Endothelial cell of umbilical vein (primary cell): ENCODE results near the gene MALRD1. TPM values are rescaled to one million over a fixed set of nuclear protein-coding genes. Genes with fewer than 3 reads are reported as not detected.

Source experiments
- BruUV-seq: library from RNA; stranded (reverse); fragments of 400-500 nt; replicated peaks from 2 replicates; lab custom pipeline; 2021; lab: Mats Ljungman, UMichigan
- CTCF ChIA-PET: fragments of 300-600, 350-600 bp; sonication (Branson Sonifier 250); formaldehyde crosslinking; loops from one replicate; lab custom pipeline; 2021; ENCODE audit warnings: antibody characterized with exemption, inconsistent platforms; lab: Charles Lee
- POLR2A ChIA-PET: fragments of 300-600, 350-600 bp; sonication (Branson Sonifier 250); formaldehyde crosslinking; loops from one replicate; lab custom pipeline; 2021; ENCODE audit warnings: antibody characterized with exemption, inconsistent platforms; lab: Charles Lee
- DNase-seq: peaks from one replicate; pipeline ENCODE4 v3.0.0-alpha.2; 2011; ENCODE audit warnings: low read depth, low spot score
- FAIRE-seq: peaks from 2 replicates; lab custom pipeline; 2011; peaks lifted over from hg19 to GRCh38; lab: Jason Lieb, UNC
- H2AFZ ChIP-seq: 2 replicates; pipeline ENCODE4 v1.6.0; 2012; ENCODE audit warnings: low read depth, low read length, control low read depth, inconsistent platforms
- H3K27ac ChIP-seq: 2 replicates; pipeline ENCODE4 v1.5.1; 2011; ENCODE audit warnings: low read depth, mild to moderate bottlenecking, control low read depth, low read length, moderate library complexity; ENCODE audit not compliant: insufficient read depth
- H3K27me3 ChIP-seq, 2 experiments: 2 replicates each; pipeline versions ENCODE4 v1.6.0 to v1.6.1; 2011; ENCODE audit warnings: low read length in 2 of 2, mixed read lengths in 1 of 2; ENCODE audit not compliant: control insufficient read depth in 2 of 2, insufficient read depth in 2 of 2
- H3K36me3 ChIP-seq, 2 experiments: 2 replicates in 1 of 2; 3 replicates in 1 of 2; pipeline ENCODE4 v1.5.1; 2011; ENCODE audit warnings: low read length in 2 of 2, mild to moderate bottlenecking in 1 of 2, moderate library complexity in 1 of 2; ENCODE audit not compliant: control insufficient read depth in 2 of 2, insufficient read depth in 2 of 2; ENCODE audit errors: extremely low read depth in 1 of 2
- H3K4me1 ChIP-seq: 3 replicates; pipeline ENCODE4 v1.5.1; 2011; ENCODE audit warnings: mild to moderate bottlenecking, low read length; ENCODE audit not compliant: control insufficient read depth, insufficient read depth; ENCODE audit errors: extremely low read depth
- H3K4me2 ChIP-seq: 2 replicates; pipeline ENCODE4 v1.6.1; 2011; ENCODE audit warnings: low read length, control low read depth, mixed read lengths; ENCODE audit not compliant: insufficient read depth
- H3K4me3 ChIP-seq, 3 experiments: fragments of 200-600 bp in 1 of 3; sonication (generic), shearing (Covaris generic) in 1 of 3; replicated peaks in 1 of 3; 2 replicates each; pipeline ENCODE4 v1.5.1; 2011 to 2016; ENCODE audit warnings: control low read depth in 3 of 3, low read length in 3 of 3, mild to moderate bottlenecking in 2 of 3, inconsistent platforms in 1 of 3, low read depth in 1 of 3, moderate library complexity in 1 of 3; ENCODE audit not compliant: insufficient read depth in 1 of 3
- H3K79me2 ChIP-seq: 2 replicates; pipeline ENCODE4 v1.6.0; 2012; ENCODE audit warnings: low read length, inconsistent platforms; ENCODE audit not compliant: control insufficient read depth, insufficient read depth
- H3K9ac ChIP-seq: replicated peaks from 2 replicates; pipeline ENCODE3; 2011; ENCODE audit warnings: low read length, control low read depth; ENCODE audit not compliant: insufficient read depth; ENCODE audit errors: extremely low read depth
- H3K9me1 ChIP-seq: replicated peaks from 3 replicates; pipeline ENCODE4 v1.6.0; 2011; ENCODE audit warnings: mild to moderate bottlenecking, low read length; ENCODE audit not compliant: control insufficient read depth, insufficient read depth; ENCODE audit errors: extremely low read depth
- H3K9me3 ChIP-seq: replicated peaks from 2 replicates; pipeline ENCODE4 v1.5.1; 2012; ENCODE audit warnings: low read length, inconsistent platforms; ENCODE audit not compliant: control insufficient read depth, insufficient read depth
- H4K20me1 ChIP-seq: replicated peaks from 2 replicates; pipeline ENCODE3; 2011; ENCODE audit warnings: mild to moderate bottlenecking, low read length; ENCODE audit not compliant: control insufficient read depth, insufficient read depth; ENCODE audit errors: extremely low read depth
- EZH2 ChIP-seq: IDR thresholded peaks from 2 replicates; pipeline ENCODE4 v1.6.1; 2012; ENCODE audit warnings: borderline replicate concordance, low read depth, mild to moderate bottlenecking, moderate library complexity, low read length, inconsistent platforms; ENCODE audit not compliant: severe bottlenecking
- FOS ChIP-seq: IDR thresholded peaks from 2 replicates; pipeline ENCODE4 v1.6.1; 2011; ENCODE audit warnings: mild to moderate bottlenecking, low read length, moderate library complexity, borderline replicate concordance; ENCODE audit not compliant: insufficient read depth
- GATA2 ChIP-seq: IDR thresholded peaks from 2 replicates; pipeline ENCODE4 v1.7.0; 2011; ENCODE audit warnings: low read depth, mild to moderate bottlenecking, moderate library complexity, mixed read lengths, low read length; ENCODE audit not compliant: insufficient read length, insufficient read depth
- JUN ChIP-seq: IDR thresholded peaks from 2 replicates; pipeline ENCODE4 v1.6.1; 2011; ENCODE audit warnings: borderline replicate concordance, low read depth; ENCODE audit not compliant: insufficient read length, insufficient read depth
- MYC ChIP-seq: IDR thresholded peaks from one replicate; pipeline ENCODE4 v1.6.1; 2011; ENCODE audit warnings: mild to moderate bottlenecking, low read depth, low read length
- POLR2A ChIP-seq: IDR thresholded peaks from 2 replicates; pipeline ENCODE4 v1.6.1; 2012; ENCODE audit warnings: low read depth, mild to moderate bottlenecking, control low read depth, low read length
- POLR2AphosphoS5 ChIP-seq: IDR thresholded peaks from 2 replicates; pipeline ENCODE4 v1.6.1; 2012; ENCODE audit warnings: low read depth, mild to moderate bottlenecking, control low read depth, low read length, moderate library complexity; ENCODE audit not compliant: insufficient read depth
- dilution Hi-C: fragments of 300-500 bp; cut with MboI; formaldehyde crosslinking; loops from one replicate; pipeline ENCODE4 v1.15.0; 2019; ENCODE audit warnings: low sequenced_read_pairs; ENCODE audit not compliant: extremely low pct_ligation_motif_present
- intact Hi-C: fragments of 100-400 bp; cut with micrococcal nuclease; formaldehyde crosslinking; loops from one replicate; pipeline ENCODE4 v1.10.0; 2022
- polyA plus RNA-seq, 4 experiments: library from polyadenylated mRNA; depleted of rRNA in 3 of 4; stranded (reverse) in 3 of 4; unstranded in 1 of 4; fragments of >200 nt; gene quantifications; 2 replicates each; pipeline versions ENCODE4 v1.2.1 to v1.2.3, GENCODE V29; 2011 to 2012; ENCODE audit warnings: missing spikeins in 1 of 4
- total RNA-seq: library from RNA; stranded (reverse); gene quantifications from 2 replicates; pipeline ENCODE4 v1.2.3, GENCODE V29; 2021
- TF ChIP-seq, protein P1 (sequence below), 2 donors: IDR thresholded peaks; 1 replicate in 1 of 2; 2 replicates in 1 of 2; pipeline ENCODE4 v1.5.1; 2011; ENCODE audit warnings: low read length in 2 of 2, mild to moderate bottlenecking in 2 of 2, moderate library complexity in 2 of 2, control low read depth in 1 of 2, inconsistent platforms in 1 of 2, low read depth in 1 of 2; ENCODE audit not compliant: insufficient read depth in 1 of 2; ENCODE audit errors: extremely low read depth in 1 of 2
- TF ChIP-seq, protein P2 (sequence below): IDR thresholded peaks from 2 replicates; pipeline ENCODE4 v1.6.1; 2011; ENCODE audit not compliant: insufficient read depth, insufficient read length

Gene MALRD1
- total and polyA plus RNA-seq, 2 donors (not counting 3 experiments of a cell fraction or from before 2014, with no cell fraction given) = not detected

DNA sequence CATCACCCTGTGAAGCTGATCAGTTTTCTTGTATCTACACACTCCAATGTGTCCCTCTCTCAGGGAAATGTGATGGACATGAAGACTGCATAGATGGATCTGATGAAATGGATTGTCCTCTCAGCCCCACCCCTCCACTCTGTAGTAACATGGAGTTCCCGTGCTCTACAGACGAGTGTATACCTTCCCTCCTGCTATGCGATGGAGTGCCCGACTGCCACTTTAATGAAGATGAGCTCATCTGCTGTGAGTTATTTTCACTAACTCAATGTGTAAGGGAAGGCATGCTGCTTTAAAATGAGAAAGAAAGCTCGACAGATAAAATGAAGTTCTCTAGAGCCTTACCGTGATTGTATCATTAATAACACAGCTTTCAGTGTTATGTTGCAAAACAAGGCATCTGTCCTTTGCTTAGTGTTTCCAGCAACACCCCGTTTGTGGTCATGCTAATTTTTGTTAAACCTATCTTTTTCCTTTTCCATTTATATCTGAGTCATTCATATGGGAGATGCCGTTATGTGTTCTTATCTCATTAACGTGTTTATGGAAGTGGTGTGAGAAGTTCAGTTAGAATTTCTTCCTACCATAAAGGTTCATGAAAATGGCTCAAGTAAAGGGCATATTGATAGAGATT lies 546.7 kb downstream of the MALRD1 start:
- no peak for FAIRE-seq

More for the DNA sequence above, 546.7 kb downstream of the MALRD1 start:
- H3K27me3 ChIP-seq = no peaks in the 10 kb centered on the region
- no peak for DNase-seq
- intact Hi-C loops = no loop called here
- H3K36me3 ChIP-seq = no peaks in the 10 kb centered on the region
- no peaks in the 10 kb centered on the region for H3K79me2 ChIP-seq
- H3K4me1 ChIP-seq = no peaks in the 10 kb centered on the region
- dilution Hi-C loops = no loop called here
- H3K4me3 ChIP-seq = no peak overlapping the region
- H3K9me3 ChIP-seq = peaks cover 2% of the 10 kb centered on the region
- no peaks in the 10 kb centered on the region for H4K20me1 ChIP-seq
- no peak for TF ChIP-seq JUN
- TF ChIP-seq POLR2A = no peak
- TF ChIP-seq, protein P1, sequence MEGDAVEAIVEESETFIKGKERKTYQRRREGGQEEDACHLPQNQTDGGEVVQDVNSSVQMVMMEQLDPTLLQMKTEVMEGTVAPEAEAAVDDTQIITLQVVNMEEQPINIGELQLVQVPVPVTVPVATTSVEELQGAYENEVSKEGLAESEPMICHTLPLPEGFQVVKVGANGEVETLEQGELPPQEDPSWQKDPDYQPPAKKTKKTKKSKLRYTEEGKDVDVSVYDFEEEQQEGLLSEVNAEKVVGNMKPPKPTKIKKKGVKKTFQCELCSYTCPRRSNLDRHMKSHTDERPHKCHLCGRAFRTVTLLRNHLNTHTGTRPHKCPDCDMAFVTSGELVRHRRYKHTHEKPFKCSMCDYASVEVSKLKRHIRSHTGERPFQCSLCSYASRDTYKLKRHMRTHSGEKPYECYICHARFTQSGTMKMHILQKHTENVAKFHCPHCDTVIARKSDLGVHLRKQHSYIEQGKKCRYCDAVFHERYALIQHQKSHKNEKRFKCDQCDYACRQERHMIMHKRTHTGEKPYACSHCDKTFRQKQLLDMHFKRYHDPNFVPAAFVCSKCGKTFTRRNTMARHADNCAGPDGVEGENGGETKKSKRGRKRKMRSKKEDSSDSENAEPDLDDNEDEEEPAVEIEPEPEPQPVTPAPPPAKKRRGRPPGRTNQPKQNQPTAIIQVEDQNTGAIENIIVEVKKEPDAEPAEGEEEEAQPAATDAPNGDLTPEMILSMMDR (IDR thresholded peaks at IDR 0.05; ENCODE audit: extremely low read depth in 1 of 2, insufficient read depth in 1 of 2, low read depth in 1 of 2, low read length in 2 of 2) = no peak
- no peak for TF ChIP-seq FOS
- no peak for TF ChIP-seq MYC
- TF ChIP-seq POLR2AphosphoS5 = no peak
- TF ChIP-seq, protein P2, sequence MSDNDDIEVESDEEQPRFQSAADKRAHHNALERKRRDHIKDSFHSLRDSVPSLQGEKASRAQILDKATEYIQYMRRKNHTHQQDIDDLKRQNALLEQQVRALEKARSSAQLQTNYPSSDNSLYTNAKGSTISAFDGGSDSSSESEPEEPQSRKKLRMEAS = no peak
- no peak for TF ChIP-seq GATA2
- TF ChIP-seq EZH2 = no peak
- H3K9me1 ChIP-seq = no peaks in the 10 kb centered on the region
- ChIA-PET POLR2A (no interaction called here), CTCF (no interaction called here)
- no TSS peak for BruUV-seq
- H3K27ac ChIP-seq = no peak overlapping the region
- no peak overlapping the region for H3K9ac ChIP-seq
- no peak overlapping the region for H2AFZ ChIP-seq
- no peak overlapping the region for H3K4me2 ChIP-seq
